Mesodermal cell (in vitro differentiated cells): Measurements from ENCODE around the gene EFNA4.
"Not testable (repeated sequence)": the region's sequence is repeated elsewhere in the genome, so short reads cannot be mapped to it uniquely, and the experiment has no call there.

Experiments used
- H3K27ac ChIP-seq: 2 replicates; pipeline ENCODE4 v1.7.0; 2013; ENCODE audit warnings: mild to moderate bottlenecking, low read depth, low read length, moderate library complexity; ENCODE audit not compliant: severe bottlenecking
- H3K36me3 ChIP-seq: 2 replicates; pipeline ENCODE4 v1.7.1; 2013; ENCODE audit warnings: mild to moderate bottlenecking, low read length, moderate library complexity; ENCODE audit not compliant: control insufficient read depth, insufficient read depth
- H3K4me1 ChIP-seq: one replicate; pipeline ENCODE4 v1.7.1; 2013; ENCODE audit warnings: mild to moderate bottlenecking, low read length; ENCODE audit not compliant: insufficient read depth, control insufficient read depth, poor library complexity, severe bottlenecking
- H3K4me3 ChIP-seq: 2 replicates; pipeline ENCODE4 v1.7.0; 2013; ENCODE audit warnings: low read length, control low read depth, mild to moderate bottlenecking; ENCODE audit not compliant: insufficient read depth, poor library complexity, severe bottlenecking; ENCODE audit errors: extremely low read depth
- H3K9me3 ChIP-seq: 2 replicates; pipeline ENCODE4 v1.7.1; 2013; ENCODE audit warnings: mild to moderate bottlenecking, low read length, moderate library complexity; ENCODE audit not compliant: control insufficient read depth
- WGBS, 2 experiments: methylation state at CpG; one replicate each; pipeline ENCODE4 v1.1.5; 2013; ENCODE audit warnings: missing lambda C conversion rate in 2 of 2; ENCODE audit not compliant: insufficient coverage in 2 of 2; 5-methylcytosine and 5-hydroxymethylcytosine counted together

EFNA4 gene

GRCh38 chr1:155113450-155113980 lies 50.0 kb downstream of the EFNA4 start:
- H3K27ac ChIP-seq, result no peak overlapping the region
- WGBS, 2 experiments, result 76 to 83% methylated on average over 3 of the region's 5 CpGs
- H3K36me3 ChIP-seq, result no peaks in the 10 kb centered on the region
- no peaks in the 10 kb centered on the region for H3K4me1 ChIP-seq
- no peak overlapping the region for H3K4me3 ChIP-seq
- H3K9me3 ChIP-seq, result no peaks in the 10 kb centered on the region

- Histone ChIP-seq H3K9me3 (no peaks in the 10 kb centered on the region), H3K27ac (no peak overlapping the region), H3K4me3 (no peak overlapping the region), H3K4me1 (no peaks in the 10 kb centered on the region), H3K36me3 (no peaks in the 10 kb centered on the region)
- WGBS, 2 experiments, result 77 to 86% methylated on average over 2 to 5 of the region's 5 CpGs
Measured at GRCh38 chr1:155116113-155116764, 52.7 kb downstream of the EFNA4 start.

GRCh38 chr1:155117610-155118009 lies 54.1 kb downstream of the EFNA4 start:
- Histone ChIP-seq H3K9me3 (no peaks in the 10 kb centered on the region), H3K4me1 (no peaks in the 10 kb centered on the region), H3K36me3 (no peaks in the 10 kb centered on the region), H3K4me3 (no peak overlapping the region), H3K27ac (no peak overlapping the region)
- 76 to 84% methylated on average over 3 to 4 of the region's 4 CpGs for WGBS, 2 experiments

DNA sequence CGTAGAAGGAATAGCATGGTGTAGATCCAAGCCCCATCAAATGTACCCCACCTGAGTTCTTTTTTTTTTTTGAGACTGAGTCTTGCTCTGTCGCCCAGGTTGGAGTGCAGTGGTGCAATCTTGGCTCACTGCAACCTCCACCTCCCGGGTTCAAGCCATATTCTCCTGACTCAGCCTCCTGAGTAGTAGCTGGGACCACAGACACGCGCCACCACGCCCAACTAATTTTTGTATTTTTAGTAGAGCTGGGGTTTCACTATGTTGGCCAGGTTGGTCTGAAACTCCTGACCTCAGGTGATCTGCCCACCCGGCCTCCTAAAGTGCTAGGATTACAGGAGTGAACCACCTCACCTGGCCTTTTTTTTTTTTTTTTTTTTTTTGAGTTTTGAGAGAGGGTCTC lies 54.5 kb downstream of the EFNA4 start:
- 93 to 94% methylated on average over 2 to 4 of the region's 7 CpGs for WGBS, 2 experiments
- H3K36me3 ChIP-seq, H3K9me3 ChIP-seq, H3K27ac ChIP-seq, H3K4me3 ChIP-seq, H3K4me1 ChIP-seq: not testable (repeated sequence)
